CD4-positive, alpha-beta T cell (primary cell): ENCODE data around the gene L1CAM. TPM values are rescaled to one million over a fixed set of nuclear protein-coding genes. Genes with fewer than 3 reads are reported as not detected.

Experiments
- ATAC-seq: fragments of 200-7000 bp; cut with Tn5 transposase; one replicate; pipeline ENCODE4 v1.10.0; 2022; ENCODE audit warnings: mild to moderate bottlenecking; ENCODE audit not compliant: poor library complexity
- CTCF ChIA-PET: fragments of 350-600 bp; sonication (Branson Sonifier 250); formaldehyde crosslinking; loops from one replicate; lab custom pipeline; 2021; ENCODE audit warnings: antibody characterized with exemption, inconsistent platforms; lab: Charles Lee
- POLR2A ChIA-PET: fragments of 350-600 bp; sonication (Branson Sonifier 250); formaldehyde crosslinking; loops from one replicate; lab custom pipeline; 2021; ENCODE audit warnings: antibody characterized with exemption, inconsistent platforms; lab: Charles Lee
- DNase-seq, 14 experiments: peaks; one replicate each; pipeline ENCODE4 v3.0.0-alpha.2; 2013 to 2020; ENCODE audit warnings: mixed read lengths in 2 of 14
- H3K27ac ChIP-seq, 2 donors: one replicate each; pipeline versions ENCODE4 v1.5.1 to v1.7.0; 2013; ENCODE audit warnings: low read length in 2 of 2, low read depth in 1 of 2, mild to moderate bottlenecking in 1 of 2
- H3K27me3 ChIP-seq, 2 experiments: 1 replicate in 1 of 2; 2 replicates in 1 of 2; pipeline versions ENCODE4 v1.6.1 to v1.7.0; 2013; ENCODE audit warnings: low read length in 2 of 2, control low read depth in 1 of 2, mild to moderate bottlenecking in 1 of 2, moderate library complexity in 1 of 2; ENCODE audit not compliant: insufficient read depth in 2 of 2, control insufficient read depth in 1 of 2
- H3K36me3 ChIP-seq: one replicate; pipeline ENCODE4 v1.6.1; 2013; ENCODE audit warnings: low read length, control low read depth; ENCODE audit not compliant: insufficient read depth
- H3K4me1 ChIP-seq: one replicate; pipeline ENCODE4 v1.6.1; 2013; ENCODE audit warnings: low read length, control low read depth; ENCODE audit not compliant: insufficient read depth
- H3K4me3 ChIP-seq: one replicate; pipeline ENCODE4 v1.5.1; 2013; ENCODE audit warnings: mild to moderate bottlenecking, low read length, moderate library complexity
- H3K9me3 ChIP-seq, 2 experiments: 1 replicate in 1 of 2; 2 replicates in 1 of 2; pipeline versions ENCODE4 v1.6.1 to v1.7.0; 2013; ENCODE audit warnings: low read length in 2 of 2, mild to moderate bottlenecking in 2 of 2, control low read depth in 1 of 2, moderate library complexity in 1 of 2; ENCODE audit not compliant: control insufficient read depth in 1 of 2, insufficient read depth in 1 of 2
- H3K27ac Mint-ChIP-seq: one replicate; pipeline ENCODE4 v1.8.0; 2020; ENCODE audit warnings: mixed read lengths
- H3K27me3 Mint-ChIP-seq: one replicate; pipeline ENCODE4 v1.8.0; 2021; ENCODE audit warnings: mixed read lengths
- H3K36me3 Mint-ChIP-seq: one replicate; pipeline ENCODE4 v1.8.0; 2021; ENCODE audit warnings: low read depth, mixed read lengths
- H3K4me1 Mint-ChIP-seq: one replicate; pipeline ENCODE4 v1.8.0; 2021; ENCODE audit warnings: low read depth, mixed read lengths
- H3K4me3 Mint-ChIP-seq: one replicate; pipeline ENCODE4 v1.8.0; 2020; ENCODE audit warnings: mild to moderate bottlenecking, mixed read lengths
- H3K9me3 Mint-ChIP-seq: one replicate; pipeline ENCODE4 v1.8.0; 2020; ENCODE audit warnings: mixed read lengths
- CTCF ChIP-seq: fragments of 200-600 bp; IDR thresholded peaks from one replicate; pipeline ENCODE4 v1.8.0; 2022; ENCODE audit warnings: antibody characterized with exemption, mild to moderate bottlenecking
- intact Hi-C, 2 experiments: fragments of 100-400 bp; cut with DNase I in 1 of 2; cut with micrococcal nuclease in 1 of 2; formaldehyde crosslinking; loops; one replicate each; pipeline versions ENCODE4 v1.15.1 to v1.9.0; 2023 to 2025; cut with DNase I, micrococcal nuclease
- total RNA-seq, 174 experiments: library from RNA in 2 of 174; stranded (reverse) in 2 of 174; gene quantifications; one replicate each; pipeline ENCODE4 v1.2.3 and lab custom pipeline; 2021 to 2026

L1CAM gene
- total RNA-seq, 2 experiments from 2014 or later: 0.89 to 1.2 TPM

GRCh38 chrX:153889123-153889522, 3.1 kb upstream of the L1CAM start:
- intact Hi-C loops: loop anchor here in 1 of 2 experiments (10.0 kb wide), 1 partner anchor 124 kb away; the partner anchor contains the start of gene PLXNB3
- TF ChIP-seq CTCF: no peak
- no peak for ATAC-seq
- Histone ChIP-seq H3K4me3 (no peak overlapping the region), H3K27ac (no peak overlapping the region), H3K9me3 (peaks cover 0 to 10% of the 10 kb centered on the region in 2 experiments), H3K36me3 (no peaks in the 10 kb centered on the region), H3K4me1 (peaks cover 15% of the 10 kb centered on the region), H3K27me3 (peaks cover 13 to 19% of the 10 kb centered on the region in 2 experiments)
- H3K9me3 Mint-ChIP-seq: no peaks in the 10 kb centered on the region
- H3K36me3 Mint-ChIP-seq: no peaks in the 10 kb centered on the region
- no peak overlapping the region for H3K4me3 Mint-ChIP-seq
- POLR2A ChIA-PET: no interaction called here
- DNase-seq: no peak
- no peak overlapping the region for H3K27ac Mint-ChIP-seq
- peaks cover 5% of the 10 kb centered on the region for H3K27me3 Mint-ChIP-seq
- no peaks in the 10 kb centered on the region for H3K4me1 Mint-ChIP-seq
- CTCF ChIA-PET: no interaction called here

- Mint-ChIP-seq H3K4me3 (no peak overlapping the region), H3K36me3 (no peaks in the 10 kb centered on the region), H3K27me3 (peaks cover 6% of the 10 kb centered on the region), H3K9me3 (no peaks in the 10 kb centered on the region), H3K27ac (no peak overlapping the region), H3K4me1 (no peaks in the 10 kb centered on the region)
- Histone ChIP-seq H3K36me3 (no peaks in the 10 kb centered on the region), H3K9me3 (peaks cover 0 to 10% of the 10 kb centered on the region in 2 experiments), H3K27me3 (peaks cover 17 to 27% of the 10 kb centered on the region in 2 experiments), H3K4me3 (no peak overlapping the region), H3K4me1 (peaks cover 15% of the 10 kb centered on the region), H3K27ac (no peak overlapping the region)
- intact Hi-C loops: loop anchor here in 1 of 2 experiments (10.0 kb wide), 1 partner anchor 124 kb away; the partner anchor contains the start of gene PLXNB3
- DNase-seq (no peak), ATAC-seq (no peak)
- ChIA-PET CTCF (no interaction called here), POLR2A (no interaction called here)
- TF ChIP-seq CTCF: no peak
These were observed 2.4 kb upstream of the L1CAM start for GRCh38 chrX:153888344-153888743.

- Mint-ChIP-seq H3K4me1 (no peaks in the 10 kb centered on the region), H3K9me3 (no peaks in the 10 kb centered on the region), H3K4me3 (no peak overlapping the region), H3K27ac (no peak overlapping the region), H3K27me3 (peaks cover 7% of the 10 kb centered on the region), H3K36me3 (no peaks in the 10 kb centered on the region)
- Histone ChIP-seq H3K27me3 (peaks cover 17 to 37% of the 10 kb centered on the region in 2 experiments), H3K36me3 (no peaks in the 10 kb centered on the region), H3K27ac (no peak overlapping the region), H3K4me1 (peaks cover 15% of the 10 kb centered on the region), H3K4me3 (no peak overlapping the region), H3K9me3 (peaks cover 0 to 10% of the 10 kb centered on the region in 2 experiments)
- no peak for TF ChIP-seq CTCF
- POLR2A ChIA-PET: interaction anchor here (0.9 kb wide), 1 partner anchor 38 kb away, joined by 3 read pairs; no protein-coding TSS in a partner anchor
- CTCF ChIA-PET: no interaction called here
- DNase-seq: no peak
- intact Hi-C loops: loop anchor here in 1 of 2 experiments (10.0 kb wide), 1 partner anchor 123 kb away; the partner anchor contains the start of gene PLXNB3
- no peak for ATAC-seq
These were observed 1.4 kb upstream of the L1CAM start for GRCh38 chrX:153887385-153887784.
